GM18907 (cell line): ENCODE data around the gene CALD1.
"Not testable (repeated sequence)": the region's sequence is repeated elsewhere in the genome, so short reads cannot be mapped to it uniquely, and the experiment has no call there.

Experiments
- ATAC-seq: cut with Tn5 transposase; IDR thresholded peaks from one replicate; pipeline ENCODE4 v1.9.1; 2021; ENCODE audit warnings: mild to moderate bottlenecking, moderate library complexity; ENCODE audit not compliant: unreplicated experiment

CALD1 gene

DNA sequence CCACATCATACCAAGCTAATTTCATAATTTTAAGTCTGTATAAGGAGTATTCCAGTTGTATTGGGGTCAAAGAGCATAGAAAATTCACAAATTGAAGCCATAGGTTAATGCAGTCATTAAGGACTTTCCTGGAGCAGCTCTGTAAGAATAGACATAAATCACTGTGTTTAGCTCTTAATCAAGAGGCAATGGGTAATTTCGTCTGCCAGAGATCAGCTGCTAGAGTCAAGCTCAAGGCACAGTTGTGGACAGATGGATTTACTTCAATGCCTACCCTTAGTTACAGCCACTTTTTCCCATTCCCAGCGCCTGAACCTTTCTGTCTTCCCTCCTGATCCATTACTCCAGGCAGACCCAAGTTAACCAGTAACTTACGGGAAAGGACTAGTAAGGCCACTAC lies 166.3 kb downstream of the CALD1 start:
- ATAC-seq, result no peak

DNA sequence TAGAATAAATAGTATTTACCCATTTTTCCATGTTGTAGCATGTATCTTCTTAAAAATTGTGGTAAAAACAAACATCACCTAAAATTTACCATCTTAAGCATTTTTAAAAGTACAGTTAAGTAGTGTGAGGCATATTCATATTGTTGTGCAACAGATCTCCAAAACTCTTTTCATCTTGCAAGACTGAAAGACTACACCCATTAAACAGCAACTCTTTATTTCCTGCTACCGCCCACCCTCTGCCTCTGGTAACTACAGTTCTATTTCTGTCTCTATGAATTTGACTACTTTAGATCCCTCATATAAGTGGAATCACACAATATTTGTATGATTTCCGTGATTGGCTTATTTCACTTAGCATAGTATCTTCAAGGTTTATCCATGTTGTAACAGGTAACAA lies 166.8 kb downstream of the CALD1 start:
- no peak for ATAC-seq

DNA sequence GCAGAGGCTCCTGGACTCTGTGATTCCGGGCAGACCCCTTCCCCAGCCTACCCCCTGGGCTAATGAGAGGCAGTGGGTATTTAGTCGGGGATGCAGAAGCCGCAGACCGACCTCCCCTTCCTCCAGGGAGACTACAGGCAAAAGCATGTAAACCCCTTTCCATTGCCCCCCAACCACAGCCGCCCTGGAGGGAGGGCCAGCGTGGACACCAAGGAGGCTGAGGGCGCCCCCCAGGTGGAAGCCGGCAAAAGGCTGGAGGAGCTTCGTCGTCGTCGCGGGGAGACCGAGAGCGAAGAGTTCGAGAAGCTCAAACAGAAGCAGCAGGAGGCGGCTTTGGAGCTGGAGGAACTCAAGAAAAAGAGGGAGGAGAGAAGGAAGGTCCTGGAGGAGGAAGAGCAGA lies 167.9 kb downstream of the CALD1 start:
- no peak for ATAC-seq

DNA sequence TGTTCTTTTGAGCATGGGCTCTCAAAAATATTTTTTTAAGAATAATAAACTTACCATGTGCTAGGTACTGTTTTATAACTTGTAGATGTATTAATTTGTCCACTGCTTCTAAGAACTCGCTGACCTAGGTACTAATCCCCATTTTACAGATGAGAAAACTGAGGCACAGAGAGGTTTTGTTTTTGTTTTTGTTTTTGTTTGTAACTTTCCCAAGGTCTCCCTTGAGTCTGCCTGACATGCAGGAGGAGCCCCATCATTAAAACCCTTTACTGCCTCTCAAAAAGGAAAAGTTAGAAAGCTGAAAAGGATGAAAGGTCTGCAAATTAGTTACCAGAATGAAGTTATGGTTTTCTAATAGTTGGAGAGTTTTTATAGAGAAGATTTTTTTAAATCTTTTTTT lies 168.4 kb downstream of the CALD1 start:
- no peak for ATAC-seq

DNA sequence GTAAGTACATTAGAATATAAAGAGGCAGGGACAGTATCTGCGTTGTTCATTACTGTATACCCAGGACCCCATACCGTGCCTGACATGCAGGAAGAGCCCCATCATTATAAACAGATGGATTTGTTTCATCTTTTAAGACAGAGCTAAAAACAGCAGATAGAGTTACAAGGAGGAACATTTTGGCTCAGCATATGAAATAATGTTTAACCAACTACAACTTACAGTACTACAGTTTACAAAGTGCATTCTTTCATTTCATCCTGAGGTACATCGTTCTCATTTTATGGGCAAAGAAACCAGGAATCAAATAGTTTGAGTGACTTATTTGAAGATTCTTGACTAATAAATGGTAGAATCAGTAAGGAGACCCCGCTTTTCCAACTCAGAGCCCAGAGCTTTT lies 168.8 kb downstream of the CALD1 start:
- no peak for ATAC-seq

DNA sequence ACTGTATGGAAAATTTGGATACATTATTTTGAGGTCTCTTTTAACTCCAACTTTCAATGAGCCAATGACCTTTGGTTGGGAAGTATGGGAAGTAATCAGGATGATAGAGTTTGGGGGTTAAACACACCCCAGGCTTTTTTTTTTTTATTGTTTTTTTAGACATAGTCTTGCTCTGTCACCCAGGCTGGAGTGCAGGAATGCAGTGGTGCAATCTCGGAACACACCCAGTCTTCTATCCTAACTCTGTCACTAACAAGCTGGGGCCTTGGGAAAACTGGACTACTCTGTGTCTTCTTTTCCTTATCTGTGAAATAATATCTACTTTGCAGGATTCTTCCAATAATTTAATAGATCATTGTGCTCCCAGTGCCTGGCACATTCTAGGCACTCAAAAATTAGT lies 169.3 kb downstream of the CALD1 start:
- no peak for ATAC-seq

DNA sequence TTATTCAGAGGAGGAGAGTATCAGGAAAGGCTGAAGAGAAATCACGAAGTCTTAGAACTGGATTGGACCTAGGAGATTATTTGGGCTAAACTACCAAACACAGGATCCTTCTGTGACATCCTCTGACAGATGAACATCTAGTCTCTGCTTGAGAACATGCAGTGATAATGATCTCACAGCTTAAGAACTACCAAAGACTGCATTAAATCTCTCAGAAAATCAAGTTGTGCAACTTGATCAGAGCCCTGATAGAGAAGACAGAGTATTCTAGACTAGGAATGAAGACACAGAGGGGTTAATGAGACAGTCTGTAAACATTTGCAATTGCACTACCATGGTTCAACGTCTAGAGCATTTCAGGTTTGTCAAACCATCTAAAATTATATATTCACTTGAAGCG lies 169.7 kb downstream of the CALD1 start:
- no peak for ATAC-seq

DNA sequence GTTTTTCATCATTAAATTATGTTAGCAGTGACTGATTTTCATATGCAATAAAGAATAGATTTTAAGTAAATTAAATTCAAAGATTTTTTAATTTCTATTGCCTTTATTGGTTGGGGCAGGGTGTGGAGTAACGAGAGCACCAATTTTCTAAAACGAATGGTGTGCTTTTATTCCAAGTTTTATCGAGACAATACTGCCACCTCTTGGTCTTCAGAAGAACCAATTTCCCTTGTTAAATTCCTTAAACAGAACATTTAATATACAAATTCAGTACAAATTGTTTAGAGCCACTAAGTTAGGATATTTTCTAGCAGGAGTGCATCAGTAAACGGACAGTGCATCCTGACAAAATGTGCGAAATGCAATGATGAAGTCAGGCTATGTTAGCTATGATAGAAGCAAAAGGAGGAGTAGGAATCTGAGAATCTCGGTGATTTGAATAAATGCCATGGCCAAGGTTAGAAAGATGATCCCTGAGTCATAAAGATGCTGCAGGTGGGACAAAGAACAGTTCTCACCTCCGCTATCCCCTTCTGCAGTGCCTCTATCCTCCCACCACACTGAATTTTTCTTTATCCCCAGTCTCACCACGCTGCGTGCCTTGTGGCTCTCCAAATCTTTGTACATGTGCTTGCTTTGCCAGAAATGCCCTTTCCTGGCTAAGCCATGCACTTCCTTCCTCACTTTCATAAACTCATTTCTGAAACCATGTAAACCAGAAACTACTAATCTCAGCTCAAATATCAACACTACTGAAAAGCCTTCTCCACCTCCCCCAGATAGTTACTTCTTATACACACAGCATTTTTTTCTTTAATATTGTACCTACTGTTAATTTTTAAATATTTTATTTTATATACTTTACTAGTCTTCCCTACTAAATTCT lies 175.0 kb downstream of the CALD1 start:
- ATAC-seq, result no peak

DNA sequence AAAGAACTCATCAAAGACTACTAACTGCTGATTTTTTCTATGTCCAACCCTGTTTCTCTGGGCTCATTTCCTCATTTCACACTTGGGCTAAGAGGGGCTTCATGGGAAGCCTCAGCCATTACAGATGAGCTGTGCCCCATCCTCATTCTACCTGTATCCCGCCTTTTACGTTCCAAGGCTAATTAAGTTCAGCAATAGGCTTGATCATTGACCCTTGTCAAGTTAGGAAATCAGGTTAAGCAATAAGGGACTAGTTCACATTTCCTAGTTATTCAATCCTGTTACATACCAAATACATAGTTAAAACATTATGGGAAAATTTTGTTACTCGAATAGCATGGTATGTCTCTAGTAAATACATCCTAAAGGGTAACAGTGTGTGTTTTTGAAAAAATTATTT lies 177.6 kb downstream of the CALD1 start:
- ATAC-seq, result no peak

DNA sequence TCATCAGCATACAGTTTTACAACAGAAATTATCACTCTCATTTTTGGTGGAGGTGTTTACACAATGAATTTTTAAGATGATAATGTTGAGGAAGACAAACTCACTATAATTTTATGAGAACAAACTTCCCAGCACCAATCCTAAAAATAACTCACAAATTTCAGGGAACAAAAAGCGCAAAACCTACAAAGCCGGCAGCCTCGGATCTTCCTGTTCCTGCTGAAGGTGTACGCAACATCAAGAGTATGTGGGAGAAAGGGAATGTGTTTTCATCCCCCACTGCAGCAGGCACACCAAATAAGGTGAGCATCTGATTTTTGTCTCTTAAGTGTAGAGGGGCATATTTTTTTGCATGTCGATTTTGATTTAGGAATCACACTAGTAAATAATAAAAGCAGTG lies 180.4 kb downstream of the CALD1 start:
- ATAC-seq, result no peak

DNA sequence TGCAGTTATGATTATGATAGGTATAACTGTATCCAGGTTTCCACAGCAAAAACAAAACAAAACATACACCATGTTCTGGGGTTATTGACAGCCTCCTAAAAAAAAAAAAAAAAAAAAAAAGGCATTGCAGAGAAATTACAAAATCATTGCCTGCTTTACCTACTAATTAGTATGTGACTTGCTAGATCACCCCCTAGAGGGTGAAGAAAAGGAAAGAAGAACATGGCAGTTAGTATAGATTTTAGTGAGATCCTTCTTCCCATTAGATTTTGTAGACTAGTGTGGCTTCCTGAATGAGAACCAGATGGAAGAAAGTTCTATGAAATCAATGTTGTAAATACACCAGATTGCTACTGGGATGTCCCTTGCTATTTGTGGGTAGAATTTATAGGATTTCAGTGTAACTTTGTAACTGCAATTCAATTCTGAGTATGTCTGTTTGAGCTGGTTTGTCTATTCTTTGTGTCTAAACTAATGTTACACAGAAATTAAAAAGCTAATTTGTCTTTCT lies 182.9 kb downstream of the CALD1 start:
- no peak for ATAC-seq

DNA sequence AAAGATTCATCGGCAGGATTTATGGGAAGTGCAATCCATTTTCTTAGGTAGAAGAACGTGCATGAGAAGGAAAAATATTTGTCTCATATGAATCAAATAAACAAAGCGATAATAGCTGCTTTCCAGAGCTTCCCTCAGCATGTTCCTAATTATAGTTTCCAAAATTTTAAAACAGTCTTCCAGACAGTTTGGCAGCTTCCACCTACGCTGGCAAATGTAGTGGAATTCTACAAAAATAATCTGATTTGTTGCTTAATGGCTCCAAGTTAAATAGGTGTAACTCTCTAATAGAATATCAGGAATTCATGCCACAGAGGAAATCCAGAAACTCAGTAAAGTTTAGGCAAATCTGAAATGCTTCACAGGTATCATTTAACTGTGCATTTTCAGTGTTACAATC lies 183.6 kb downstream of the CALD1 start:
- ATAC-seq, result no peak

DNA sequence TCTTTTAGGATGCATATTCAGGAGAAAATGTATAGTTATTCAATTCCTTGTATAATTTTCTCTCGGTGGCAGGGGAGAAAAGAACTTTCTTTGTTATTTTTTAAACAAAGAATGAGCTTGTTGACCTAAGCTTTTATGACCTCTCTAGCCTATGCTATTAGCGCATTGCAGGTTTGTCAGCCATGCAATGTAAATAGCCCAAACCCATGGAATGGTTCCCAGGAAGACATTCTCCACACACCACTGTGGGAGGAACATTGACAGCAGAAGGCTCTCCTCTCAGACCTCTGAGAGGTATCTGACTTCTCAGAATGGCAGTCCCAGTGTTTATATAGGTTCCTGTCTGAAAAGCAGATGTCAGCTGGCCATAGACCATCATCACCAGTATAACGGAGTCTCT lies 187.3 kb downstream of the CALD1 start:
- ATAC-seq, result no peak

DNA sequence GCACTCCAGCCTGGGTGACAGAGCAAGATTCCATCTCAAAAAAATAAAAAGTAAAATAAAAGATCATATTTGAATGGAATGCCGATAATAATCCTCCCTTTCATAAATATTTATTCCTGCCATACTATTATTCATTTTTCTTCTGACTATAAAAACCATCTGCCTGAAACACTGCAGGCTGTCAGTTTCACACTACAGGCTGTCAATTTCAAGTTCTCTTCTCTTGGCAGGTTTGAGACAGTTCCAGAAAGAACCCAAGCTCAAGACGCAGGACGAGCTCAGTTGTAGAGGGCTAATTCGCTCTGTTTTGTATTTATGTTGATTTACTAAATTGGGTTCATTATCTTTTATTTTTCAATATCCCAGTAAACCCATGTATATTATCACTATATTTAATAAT lies 188.7 kb downstream of the CALD1 start:
- ATAC-seq, result no peak

DNA sequence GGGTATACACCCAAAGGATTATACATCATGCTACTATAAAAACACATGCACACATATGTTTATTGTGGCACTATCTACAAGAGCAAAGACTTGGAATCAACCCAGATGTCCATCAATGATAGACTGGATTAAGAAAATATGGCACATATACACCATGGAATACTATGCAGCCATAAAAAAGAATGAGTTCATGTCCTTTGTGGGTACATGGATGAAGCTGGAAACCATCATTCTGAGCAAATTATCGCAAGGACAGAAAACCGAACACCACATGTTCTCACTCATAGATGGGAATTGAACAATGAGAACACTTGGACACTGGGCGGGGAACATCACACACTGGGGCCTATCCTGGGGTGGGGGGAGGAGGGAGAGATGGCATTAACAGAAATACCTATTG lies 202.2 kb downstream of the CALD1 start:
- ATAC-seq, result not testable (repeated sequence)

DNA sequence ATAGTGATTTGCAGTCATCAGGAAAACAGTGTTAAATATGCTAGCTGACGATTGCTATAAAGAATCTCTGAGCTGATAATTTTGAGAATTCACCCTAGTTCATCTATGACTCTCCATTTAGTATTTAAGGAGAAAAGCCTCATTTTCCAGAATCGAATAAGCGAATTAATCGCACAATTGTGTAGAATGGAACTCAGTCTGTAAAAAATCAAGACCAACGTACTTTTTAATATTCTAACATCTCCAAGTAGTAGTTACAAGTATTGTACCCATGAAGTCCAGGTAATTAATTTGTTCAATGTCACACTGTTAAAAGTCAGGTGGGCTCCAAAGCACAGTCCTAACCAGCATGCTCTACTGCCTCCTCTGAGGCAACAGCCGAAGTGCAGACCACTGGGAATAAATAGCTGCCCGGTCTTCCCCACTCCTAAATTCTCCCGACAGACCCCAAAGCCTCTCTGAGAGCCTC lies 206.5 kb downstream of the CALD1 start:
- ATAC-seq, result peak; percentile 59

DNA sequence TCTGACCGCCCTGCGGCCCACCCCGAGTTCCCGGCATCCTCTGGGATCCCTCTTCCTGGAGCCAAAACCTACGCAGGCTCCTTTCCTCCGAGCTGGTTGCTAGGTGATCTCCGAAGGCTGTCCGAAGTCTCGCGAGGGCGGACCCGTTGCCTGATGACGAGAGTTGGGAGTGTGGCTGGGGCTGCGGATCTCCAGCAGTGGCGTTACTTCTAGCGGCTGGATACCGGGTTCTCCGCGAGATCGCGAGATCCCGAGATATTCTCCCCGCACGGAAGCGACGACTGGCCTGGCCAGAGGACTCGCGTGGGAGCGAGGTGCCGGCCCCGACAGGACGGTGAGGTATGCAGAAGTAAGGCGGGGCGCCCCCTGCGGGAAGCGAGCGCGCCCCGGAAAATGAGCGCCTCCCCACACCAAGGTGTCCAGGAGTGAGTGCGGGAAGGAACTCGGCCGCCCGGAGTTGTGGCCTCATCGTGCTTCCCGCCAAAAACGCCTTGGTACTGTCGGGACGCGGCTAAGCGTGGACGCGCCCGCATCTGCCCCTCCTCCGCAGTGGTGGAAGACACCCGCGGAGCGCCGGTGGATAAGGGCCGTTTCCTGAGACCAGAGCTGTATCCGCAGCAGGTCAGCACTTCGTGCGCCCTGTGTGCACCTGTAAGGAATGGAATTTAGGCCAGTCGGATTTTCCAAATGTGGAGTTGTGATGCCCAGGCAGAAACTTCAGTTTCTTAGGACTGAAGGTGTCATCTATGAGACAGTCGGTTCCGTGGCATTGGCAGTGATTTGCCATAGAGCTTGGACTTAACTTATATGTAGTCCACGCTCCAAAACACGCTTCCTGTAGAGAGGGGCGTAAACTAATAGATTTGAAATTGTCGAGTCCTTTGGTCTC lies 207.2 kb downstream of the CALD1 start, which contains the start of gene AGBL3:
Gene AGBL3 (plus strand): TSS at position 146 of the 889 bp plus-strand sequence. CDS start 1,426 bp downstream, outside the sequence.
- ATAC-seq, result peak; percentile 95

DNA sequence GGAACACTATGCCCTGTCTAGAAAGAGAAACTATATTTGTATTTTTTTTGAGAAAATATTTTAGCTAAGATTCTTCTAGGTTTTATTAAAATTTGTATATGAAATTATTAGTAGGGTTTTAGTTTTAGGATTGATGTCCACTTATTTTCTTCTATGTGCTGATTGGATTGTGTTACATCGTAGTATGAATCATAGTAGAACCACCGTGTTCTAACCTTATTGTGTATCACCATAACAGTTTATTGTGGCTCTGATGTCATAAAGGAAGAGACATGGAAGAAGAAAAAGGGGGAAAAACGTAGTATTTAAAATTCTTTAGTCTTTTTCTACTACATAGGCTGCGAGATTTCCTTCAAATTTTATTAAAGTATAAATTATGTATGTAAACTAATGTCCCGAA lies 208.7 kb downstream of the CALD1 start:
- ATAC-seq, result no peak

DNA sequence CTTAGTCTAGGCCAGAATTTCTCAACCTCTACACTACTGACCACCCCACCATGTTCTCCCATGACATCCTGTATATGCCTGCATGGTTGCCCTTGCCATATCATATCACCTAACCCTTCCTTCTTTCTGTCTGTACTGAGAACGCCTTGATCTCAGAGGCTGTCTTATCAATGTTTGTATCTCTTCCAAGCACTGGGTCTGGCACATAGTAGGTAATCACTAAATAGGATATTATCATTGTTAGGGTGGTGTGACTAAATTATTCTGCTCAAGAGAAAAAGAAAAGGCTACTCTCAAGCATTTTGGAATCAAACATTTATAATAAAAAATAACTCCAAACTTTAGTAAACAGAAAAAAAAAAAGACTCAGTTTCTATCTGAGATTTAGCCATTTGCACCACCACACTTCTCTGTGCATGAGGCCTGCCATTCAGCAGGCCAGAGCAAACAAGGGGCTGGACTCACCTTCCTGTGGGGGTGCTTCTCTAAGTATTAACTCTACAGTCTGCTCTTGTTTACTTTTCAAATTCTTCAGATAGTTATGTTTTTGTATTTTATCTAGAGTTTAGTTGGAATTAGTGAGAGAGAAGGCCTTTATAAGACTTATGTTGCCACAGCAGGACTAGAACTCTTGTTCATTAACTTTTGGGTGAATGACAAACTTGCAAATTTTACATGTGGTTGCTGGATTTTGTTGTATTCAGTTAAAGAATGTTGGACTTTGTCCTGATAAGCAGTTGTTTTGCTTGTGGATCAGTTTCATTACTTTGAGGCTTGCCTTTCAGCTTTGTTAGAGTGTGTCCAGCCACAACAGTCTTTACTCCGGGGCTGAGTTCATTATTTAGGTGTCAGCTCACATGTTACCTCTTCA lies 212.3 kb downstream of the CALD1 start:
- ATAC-seq, result no peak

DNA sequence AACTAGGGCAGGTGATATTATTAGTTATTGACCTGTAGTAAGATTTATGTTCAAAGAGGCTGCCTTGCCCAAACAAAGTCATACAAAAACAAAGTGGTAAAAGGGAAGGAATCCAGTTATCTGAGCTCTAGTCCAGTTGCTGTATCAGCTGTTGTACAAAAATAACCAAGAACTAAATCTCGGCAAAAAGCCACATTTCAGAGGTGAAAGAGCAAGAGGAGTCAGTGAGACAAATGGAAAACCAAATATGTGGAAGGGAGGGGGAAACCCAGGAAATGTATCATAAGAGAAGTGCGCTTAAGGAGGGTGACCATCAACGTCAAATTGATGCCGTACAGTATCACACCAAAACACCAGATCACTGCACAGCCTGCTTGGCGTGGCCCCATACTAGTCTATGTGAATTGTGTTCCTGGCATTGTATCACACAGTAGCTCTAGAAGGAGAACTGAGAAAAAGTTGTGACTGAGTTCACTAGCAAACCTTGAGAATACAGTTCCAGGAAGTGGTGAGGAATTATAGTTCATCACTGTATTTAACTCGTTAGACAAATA lies 213.3 kb downstream of the CALD1 start:
- ATAC-seq, result peak; percentile 69
